Amniotic epithelial cell (primary cell): Measurements from ENCODE around the gene MCAM.

ENCODE experiments used
- DNase-seq: peaks from one replicate; pipeline ENCODE4 v3.0.0-alpha.2; 2010; ENCODE audit warnings: low read depth

Gene MCAM

DNA sequence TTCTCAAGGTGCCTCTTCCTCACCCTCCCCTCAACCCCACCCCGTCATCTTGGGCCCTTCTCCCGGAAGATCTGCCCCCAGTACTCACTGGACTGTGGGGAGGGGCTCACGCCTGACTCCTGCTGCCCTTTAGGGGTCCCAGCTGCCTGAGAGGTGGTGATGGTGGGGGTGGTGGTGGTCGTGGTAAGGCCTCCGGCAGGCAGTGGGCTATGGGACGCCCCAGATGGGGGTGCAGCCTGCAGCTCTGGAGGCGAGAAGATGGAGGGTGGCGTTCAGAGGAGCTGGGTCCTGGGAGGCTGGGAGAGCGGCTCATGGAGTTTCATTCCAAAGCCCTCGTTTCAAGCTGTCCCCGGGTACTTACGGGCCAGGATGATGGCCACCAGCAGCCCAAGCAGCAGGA lies 28.8 kb upstream of the MCAM start:
- DNase-seq: no peak

DNA sequence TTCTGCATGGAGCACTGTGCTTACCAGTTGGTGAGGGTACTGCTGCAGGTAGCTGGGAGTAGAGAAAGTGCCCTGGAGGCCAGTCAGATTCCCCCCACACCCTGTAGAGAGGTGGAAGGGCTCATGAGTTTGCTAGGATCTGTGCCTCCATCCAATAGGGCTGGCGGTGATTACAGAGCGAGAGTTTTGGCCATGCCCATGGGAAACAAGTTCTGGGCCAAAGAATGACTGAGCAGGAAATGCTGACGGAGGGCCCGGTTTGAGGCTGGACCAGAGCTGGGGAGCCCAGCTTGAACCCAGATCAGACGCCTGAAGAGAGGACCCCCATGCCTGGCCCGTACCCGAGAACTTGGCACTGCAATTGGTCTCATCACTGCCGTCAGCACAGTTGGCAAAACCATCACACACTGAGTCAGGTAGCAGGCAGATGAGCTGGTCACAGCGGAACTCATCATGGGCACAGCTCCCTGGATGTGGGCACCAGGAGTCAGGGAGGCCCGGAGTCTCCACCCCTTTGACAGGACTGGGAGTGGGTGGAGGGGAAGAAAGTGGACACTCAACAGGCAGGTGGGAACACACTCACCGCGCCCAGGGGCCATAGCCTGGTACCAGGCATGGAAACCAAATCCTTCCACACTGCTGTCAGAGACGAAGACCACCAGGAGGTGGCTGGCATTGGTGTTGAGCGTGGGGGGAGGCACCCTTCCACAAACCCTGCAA lies 27.5 kb upstream of the MCAM start:
- no peak for DNase-seq

DNA sequence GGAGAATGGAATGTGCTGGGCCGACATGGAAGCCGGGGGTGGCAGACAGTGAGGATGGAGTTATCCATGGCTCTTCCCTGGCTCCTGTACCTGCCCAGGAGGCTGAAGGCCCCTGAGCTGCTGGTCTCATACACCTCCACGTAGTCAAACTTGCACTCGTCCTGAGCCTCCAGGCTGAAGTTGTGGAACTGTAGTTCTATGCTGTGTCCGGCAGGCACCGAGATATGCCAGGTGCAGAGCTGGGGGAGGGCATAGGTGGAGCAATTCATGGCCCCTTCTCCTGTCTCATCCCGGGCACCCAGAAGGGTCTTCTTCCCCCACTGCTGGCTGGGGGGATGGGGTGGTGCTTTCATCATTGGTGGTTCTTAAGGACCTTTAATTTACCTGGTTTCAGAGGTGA lies 26.8 kb upstream of the MCAM start:
- DNase-seq: no peak

DNA sequence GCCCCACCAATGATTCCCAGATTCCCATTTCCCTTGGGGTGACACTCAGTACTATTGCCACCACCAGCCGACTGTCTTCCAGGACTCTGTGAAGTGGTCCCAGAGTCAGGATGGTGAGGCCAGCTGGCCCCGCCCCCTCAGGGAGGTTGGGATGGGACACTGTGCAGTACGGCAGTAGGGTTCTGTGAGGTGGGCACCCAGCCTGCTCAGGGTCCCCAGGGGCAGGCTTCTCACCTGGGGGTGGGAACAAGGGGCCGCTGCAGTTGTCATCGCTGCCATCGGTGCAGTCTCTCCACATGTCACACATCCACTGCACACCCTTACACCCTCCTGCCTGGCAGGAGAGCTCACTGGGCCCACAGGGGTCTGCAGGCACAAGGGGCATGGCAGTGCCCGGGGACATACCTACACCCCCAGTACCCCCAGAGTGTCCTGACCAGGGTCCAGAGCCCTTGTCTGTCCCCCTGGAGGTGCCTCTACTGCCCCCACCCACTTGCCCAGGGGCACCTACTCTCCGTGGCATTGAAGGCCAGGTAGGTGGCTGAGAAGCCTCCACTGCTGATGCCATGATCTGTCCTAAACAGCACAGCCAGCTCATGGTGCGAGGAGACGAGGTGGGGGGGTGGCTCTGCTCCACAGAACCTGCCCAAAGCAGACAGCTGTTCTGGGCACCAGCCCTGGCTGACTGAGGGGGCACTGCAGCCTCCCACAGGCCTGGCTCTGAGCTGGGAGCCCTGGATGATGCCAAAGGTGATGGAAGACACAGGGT lies 25.6 kb upstream of the MCAM start:
- no peak for DNase-seq

DNA sequence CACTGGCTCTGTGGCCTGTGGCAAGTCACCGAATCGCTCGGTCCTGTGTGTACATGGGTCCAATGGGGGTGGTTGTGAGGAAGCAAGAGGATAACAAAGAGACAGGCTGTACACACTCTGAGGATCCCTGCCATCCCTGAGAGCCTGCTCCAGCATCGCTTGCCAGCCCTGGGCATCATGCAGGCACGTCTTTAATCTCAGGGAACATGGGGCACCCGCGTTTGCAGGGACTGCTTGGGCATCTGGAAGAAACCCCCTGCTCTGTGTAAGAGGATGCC lies 25.0 kb upstream of the MCAM start:
- DNase-seq: no peak

DNA sequence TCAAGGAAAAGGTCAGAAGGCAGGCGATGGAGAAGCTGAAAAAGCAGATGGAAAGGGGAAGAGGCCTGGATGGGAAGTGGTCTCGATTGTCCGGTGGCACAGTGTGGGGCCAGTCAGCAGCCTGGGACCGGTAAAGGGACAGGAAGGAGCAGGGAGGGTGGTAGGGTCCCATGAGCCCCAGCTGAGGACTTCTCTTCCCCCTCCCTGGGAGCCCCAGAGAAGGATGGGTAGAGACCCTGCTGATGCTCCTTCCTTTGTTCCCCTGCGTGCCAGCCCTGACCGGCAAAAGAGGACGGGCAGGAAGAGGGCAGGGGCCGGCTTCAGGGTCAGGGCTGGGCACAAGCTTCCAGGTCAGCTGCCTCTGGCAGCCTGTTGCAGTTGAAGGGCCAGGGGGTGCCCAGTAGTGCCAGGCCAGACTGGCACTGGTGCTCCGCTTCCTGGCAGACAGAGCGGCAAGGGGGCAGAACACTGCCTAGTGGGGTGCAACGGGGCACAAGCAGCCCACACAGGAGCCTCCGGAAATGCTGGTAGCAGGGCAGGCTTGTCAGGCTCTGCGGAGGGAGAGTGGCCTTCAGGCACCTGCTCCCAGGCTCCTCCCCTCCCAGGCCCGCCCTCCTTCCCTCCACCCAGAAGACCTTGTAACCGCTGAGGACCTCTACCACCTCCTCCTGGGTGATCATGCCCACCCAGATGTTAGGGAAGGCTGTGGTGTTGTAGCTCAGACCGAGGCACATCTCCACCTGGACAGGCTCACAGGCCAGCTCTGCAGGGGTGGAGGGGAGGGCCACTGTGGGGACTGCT lies 24.5 kb upstream of the MCAM start:
- no peak for DNase-seq

DNA sequence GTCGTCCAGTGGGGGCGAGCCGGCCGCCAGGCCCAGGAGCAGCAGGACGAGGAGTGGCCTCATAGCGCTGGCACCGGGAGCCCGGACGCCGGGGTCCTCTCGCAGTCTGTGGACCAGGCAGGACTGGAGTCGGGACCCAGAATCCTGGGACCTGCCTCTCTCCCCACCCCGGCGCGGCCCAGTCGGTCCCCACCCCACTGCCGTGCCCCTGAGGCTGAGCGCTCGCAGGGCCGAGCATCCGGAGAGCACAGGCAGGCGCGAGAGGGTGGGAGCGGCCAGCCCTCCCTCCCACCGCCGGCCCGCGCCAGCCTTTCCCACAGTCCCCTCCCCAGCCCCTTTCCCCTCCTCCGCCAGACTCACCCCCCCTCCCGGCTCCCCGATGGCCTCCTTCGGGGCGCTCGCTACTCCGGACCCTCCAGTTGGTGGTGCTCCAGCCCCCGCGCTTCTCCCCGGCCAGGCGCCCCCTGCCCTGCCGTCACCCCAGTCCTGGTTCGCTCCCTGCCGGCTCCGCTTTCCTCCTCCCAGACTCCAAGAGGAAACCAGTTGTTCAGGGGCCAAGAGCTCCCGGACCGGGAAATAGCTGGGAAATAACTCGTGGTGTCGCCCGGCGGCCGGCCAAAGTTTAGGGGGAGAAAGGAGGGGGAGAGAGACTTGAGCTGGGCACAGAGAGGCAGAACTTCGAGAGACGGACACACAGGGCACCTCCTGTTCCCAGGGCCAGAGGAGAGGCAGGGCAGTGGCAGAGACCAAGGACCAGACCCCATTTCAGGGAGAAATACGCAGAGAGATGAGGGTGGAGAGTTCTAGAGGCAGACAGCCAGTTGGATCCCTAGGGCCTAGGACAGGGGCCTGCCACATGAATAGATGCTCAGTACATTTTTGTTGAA lies 23.6 kb upstream of the MCAM start, which contains the start of gene C1QTNF5:
Gene C1QTNF5 (minus strand): TSS at position 549 of the 887 bp plus-strand sequence. CDS start 486 bp downstream, at position 63.
- peak; percentile 61 for DNase-seq

DNA sequence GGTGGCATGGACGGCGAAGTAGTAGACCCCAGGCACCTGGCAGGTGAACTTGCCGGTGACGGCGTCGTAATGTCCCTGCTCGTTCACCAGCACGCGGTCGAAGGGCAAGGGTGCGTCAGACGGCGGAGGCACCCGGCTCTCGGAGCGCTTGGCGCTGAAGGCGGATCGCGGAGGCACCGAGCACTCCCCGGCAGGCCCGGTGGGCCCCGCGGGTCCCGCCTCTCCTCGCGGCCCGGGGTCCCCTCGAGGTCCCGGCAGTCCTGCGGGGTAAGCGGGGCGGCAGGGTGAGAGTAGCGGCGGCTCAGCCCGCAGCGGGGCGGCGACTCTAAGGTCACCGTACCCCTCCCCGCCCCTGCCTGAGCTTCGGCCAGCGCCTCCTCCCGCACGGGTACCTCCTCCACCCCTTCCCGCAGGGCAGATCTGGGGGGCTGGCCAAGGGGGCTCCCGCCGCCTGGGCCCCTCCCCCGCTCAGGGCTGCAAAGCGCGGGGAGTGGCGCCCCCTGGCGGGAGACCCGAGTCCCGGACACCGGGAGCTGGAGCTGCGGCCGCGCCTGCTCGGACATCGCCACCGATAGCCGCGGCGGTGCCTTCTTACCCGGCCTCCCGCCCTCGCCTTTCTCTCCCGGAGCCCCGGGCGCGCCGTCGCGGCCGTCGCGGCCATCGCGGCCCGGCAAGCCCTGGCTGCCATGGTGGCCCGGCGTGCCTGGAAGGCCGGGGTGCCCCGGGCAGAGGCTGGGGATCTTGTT lies 22.8 kb upstream of the MCAM start:
- DNase-seq: peak; percentile 40

DNA sequence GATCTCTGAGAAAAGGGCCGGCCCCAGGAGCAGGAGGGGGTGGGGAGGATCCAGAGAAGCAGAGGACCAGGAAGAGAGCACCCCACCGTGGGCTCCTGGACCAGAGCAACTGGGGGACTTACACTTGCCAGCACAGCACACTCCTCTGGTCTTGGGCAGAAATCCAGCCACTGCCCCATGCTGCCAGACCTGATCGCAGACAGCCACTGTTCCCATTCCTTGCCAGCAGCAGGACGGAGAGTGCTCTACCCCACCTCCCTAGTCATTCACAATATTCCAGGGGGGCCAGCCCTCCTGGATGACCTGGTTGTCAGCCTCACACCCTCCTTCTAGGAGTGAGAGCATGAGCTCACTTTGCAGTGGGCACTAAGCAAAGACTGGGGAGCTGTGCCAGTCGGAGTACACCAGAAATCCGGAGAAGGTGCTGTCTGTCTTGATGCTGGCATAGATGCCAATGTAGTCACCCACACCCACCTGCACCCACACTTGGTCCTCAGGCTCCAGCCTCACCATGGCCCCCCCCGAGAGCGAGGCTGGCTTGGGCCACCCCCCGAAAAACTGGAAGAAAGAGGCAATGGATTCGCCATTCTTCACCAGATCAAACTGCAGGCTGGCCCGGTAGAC lies 22.1 kb upstream of the MCAM start:
- DNase-seq: no peak

DNA sequence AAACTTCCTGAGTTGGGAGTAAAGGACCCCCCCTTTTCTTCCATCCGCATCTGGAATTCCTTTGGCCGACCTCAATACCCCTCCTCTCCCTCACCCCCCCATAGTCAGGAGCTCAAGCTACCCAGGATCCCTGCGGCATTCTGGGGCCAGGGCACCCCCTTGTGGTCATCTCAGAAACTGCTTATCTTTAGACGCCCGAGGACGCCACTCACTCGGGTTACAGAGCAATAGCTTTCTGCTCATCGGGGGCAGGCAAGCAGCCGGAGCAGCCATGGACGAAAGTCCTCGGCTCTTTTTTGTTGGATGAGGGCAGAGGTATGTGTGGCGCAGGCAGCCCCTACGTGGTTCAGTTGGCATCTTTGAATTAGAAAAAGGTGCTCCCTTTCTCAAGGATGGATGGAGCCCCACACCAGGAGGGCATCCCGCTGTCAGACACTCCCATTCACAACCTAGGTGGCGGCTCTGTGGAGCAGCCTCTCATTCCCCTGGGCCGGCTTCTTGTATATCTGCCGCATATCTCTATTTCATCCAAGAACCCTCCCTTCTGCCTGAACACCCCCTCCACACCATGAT lies 21.5 kb upstream of the MCAM start:
- DNase-seq: no peak

DNA sequence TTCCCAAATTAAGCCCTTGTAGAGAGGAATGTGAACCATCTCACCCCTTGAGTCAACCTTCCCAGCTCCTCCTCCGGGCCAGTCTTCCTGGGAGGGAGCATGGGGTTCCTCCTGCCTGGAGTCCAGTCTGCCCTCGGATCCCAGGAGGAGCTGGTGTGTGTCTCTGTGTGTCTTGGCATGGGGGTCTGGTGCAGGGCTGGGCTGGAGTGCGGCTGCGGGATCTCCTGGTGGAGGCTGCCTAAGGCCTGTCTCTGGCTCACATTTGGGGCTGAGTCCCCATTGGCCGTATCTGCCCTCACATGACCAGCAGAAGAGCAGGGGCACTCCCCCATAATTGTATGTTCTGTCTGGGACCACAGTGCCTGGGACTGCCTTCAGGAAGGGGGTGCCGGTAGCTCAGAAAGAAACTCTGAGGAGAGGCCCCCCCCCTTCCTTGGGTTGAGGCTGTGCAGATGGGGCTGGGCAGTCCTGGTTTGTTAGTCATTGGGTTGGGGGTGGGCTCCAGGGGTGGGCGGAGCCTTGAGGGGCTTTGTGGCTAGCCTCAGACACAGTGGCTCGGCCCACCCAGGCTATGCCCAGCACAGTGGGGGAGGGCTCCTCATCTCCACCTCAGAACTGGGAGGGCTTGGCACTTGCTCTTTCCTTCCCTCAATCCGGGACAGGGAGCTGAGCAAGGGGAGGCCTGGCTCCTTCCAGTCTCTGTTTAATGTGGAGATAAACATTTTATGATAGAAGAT lies 20.8 kb upstream of the MCAM start:
- DNase-seq: peak; percentile 90

DNA sequence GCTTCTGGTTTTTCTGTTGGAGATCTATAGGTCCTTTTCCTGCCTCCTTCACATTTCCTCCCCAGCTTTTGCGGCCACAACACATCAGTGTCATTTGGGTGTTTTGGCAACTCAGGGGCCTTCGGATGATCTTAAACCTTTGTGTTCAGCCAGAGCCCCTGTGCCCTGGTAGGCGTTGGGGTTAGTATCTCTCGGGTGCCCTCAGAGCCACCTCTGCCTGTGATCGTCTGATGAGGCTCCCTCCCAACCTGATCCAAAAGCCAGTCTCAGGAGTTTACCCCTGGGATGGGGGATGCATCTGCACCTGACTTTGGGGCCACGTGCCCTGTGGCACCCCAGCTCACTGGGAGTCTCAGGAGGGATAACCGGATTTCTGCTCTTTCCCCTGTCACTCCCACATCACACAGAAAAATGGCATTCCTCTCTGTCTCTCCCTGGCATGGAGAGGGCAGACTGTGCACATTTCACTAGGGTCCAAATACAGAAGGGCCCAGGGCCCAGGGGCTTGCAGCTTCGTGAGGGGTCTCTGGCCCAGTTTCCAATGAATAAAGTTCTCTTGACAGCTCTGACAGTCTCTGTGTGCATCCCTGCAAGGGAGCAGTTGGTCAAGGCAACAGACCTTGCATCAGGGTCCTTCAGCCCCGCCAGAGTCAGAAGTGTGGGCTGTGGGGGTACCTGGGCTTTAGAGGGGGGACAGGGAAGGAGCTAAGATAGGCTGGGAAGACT lies 20.0 kb upstream of the MCAM start:
- no peak for DNase-seq

DNA sequence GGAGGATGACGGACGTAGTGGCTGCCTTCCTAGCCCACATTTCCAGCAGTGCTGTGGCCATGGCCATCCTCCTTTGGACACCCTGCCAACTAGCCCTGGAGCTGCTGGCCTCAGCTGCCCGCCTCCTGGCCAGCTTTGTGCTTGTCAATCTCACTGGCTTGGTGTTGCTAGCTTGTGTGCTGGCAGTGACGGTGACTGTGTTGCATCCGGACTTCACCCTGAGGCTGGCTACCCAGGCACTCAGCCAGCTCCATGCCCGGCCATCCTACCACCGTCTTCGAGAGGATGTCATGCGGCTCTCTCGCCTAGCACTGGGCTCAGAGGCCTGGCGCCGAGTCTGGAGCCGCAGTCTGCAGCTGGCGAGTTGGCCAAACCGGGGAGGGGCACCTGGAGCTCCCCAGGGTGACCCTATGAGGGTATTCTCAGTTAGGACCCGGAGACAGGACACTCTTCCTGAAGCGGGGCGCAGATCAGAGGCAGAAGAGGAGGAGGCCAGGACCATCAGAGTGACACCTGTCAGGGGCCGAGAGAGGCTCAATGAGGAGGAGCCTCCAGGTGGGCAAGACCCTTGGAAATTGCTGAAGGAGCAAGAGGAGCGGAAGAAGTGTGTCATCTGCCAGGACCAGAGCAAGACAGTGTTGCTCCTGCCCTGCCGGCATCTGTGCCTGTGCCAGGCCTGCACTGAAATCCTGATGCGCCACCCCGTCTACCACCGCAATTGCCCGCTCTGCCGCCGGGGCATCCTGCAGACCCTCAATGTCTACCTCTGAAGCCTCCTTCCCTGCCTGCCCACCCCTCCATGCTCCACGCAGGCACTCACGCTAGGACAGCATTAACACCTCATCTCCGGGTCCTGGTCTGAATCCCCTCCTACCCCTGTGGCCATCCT lies 19.0 kb upstream of the MCAM start:
- DNase-seq: no peak

DNA sequence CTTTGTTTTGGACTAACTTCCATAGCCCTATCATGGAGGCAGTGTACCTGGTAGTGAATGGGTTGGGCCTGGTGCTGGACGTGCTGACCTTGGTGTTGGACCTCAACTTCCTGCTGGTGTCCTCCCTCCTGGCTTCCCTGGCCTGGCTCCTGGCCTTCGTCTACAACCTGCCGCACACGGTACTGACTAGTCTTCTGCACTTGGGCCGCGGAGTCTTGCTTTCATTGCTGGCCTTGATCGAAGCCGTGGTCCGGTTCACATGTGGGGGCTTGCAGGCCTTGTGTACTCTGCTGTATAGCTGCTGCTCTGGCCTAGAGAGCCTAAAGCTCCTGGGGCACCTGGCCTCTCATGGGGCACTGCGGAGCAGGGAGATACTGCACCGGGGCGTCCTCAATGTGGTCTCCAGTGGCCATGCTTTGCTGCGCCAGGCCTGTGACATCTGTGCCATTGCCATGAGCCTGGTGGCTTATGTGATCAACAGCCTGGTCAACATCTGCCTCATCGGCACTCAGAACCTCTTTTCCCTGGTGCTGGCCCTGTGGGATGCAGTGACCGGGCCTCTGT lies 18.2 kb upstream of the MCAM start:
- no peak for DNase-seq

DNA sequence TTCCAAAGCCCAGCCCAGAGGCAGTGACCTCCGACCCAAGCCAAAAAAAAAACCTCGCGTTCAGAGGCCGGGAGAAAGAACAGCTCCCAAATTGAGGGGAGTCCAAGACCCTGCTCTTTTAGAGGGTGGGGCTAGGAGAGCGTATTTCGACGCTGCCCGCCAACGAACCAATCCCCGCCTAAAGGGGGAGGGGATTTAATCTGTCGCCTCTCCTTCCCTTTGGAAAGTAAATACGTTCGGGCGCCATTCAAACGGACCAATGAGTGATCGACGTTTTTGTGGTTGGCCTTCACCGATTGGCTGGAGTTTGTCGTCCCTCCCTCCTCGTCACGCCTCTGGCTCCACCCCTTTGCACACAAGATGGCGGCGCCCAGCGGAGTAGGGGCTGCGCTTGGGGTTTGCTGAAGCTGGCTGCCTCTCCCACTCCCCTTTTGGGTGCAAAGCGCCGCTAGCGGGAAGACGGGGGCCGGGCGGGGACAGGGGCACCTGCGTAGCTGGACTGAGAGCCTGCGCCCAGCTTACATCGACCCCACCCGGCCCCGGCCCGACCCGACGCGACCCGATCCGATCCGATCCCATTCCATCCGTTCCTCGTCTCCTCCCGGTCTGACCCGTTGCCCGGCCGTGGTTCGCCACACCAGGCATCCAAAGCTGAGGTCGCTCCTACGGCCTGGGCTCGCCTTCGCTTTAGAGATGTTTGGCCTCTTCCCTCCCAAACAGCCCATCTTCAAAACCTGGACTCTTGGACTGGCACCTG lies 17.4 kb upstream of the MCAM start, which contains the start of gene RNF26:
Gene RNF26 (plus strand): TSS at position 354 of the 757 bp plus-strand sequence. CDS start 596 bp downstream, outside the sequence.
- peak; percentile 97 for DNase-seq

DNA sequence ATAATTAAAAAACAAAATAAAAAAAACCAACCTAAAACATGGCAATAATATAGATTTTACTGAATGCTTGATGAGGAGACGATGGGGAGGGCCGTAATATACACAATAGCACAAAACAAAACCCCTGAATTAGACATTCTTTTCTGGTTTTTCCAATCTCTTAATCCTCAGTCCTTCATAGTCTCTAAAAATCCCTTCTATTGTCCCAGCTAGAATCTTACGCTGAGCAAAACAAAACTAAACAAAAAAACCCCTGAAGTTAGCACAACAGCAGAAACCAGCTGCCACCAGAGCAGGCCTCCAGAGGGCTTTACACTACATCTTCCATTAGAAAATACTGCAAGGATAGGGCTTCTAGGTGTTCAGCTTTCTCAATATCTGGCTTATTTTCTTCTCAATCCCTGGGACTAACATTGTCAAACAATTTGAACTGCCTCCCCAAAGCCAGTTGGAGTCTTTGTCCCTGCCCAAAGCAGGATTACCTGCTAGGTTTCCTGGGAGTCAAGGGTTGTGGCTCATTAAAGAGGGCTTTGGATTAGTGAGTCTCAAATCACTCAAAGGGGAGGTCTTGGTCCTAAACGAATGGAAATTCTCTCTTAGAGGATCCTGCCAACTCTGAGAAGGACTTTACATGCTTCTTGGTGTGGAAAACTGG lies 15.3 kb upstream of the MCAM start:
- no peak for DNase-seq
